GM10847 (cell line): ENCODE data around the gene LINS1.

Experiments
- POLR2A ChIP-seq: IDR thresholded peaks from 2 replicates; pipeline ENCODE4 v1.6.1; 2011; ENCODE audit not compliant: insufficient read length; ENCODE audit errors: extremely low read depth

LINS1 gene

GRCh38 chr15:100615801-100616200, 13.8 kb upstream of the LINS1 start:
- TF ChIP-seq POLR2A, result no peak

- no peak for TF ChIP-seq POLR2A
Measured at GRCh38 chr15:100614918-100615317, 12.9 kb upstream of the LINS1 start.

GRCh38 chr15:100614336-100614735, 12.4 kb upstream of the LINS1 start:
- TF ChIP-seq POLR2A, result no peak

- TF ChIP-seq POLR2A, result no peak
Measured at GRCh38 chr15:100613208-100613607, 11.2 kb upstream of the LINS1 start.

- TF ChIP-seq POLR2A, result no peak
Measured at GRCh38 chr15:100612539-100612938, 10.6 kb upstream of the LINS1 start.

- TF ChIP-seq POLR2A, result no peak
Measured at GRCh38 chr15:100602823-100603393, 924 bp upstream of the LINS1 start.

- no peak for TF ChIP-seq POLR2A
Measured at GRCh38 chr15:100601617-100602063, 344 bp downstream of the LINS1 start.

GRCh38 chr15:100601163-100601562, 821 bp downstream of the LINS1 start:
- no peak for TF ChIP-seq POLR2A

GRCh38 chr15:100598655-100599054, 3.3 kb downstream of the LINS1 start:
- TF ChIP-seq POLR2A, result no peak

- TF ChIP-seq POLR2A, result no peak
Measured at GRCh38 chr15:100597862-100598261, 4.1 kb downstream of the LINS1 start.

- no peak for TF ChIP-seq POLR2A
Measured at GRCh38 chr15:100596792-100597191, 5.2 kb downstream of the LINS1 start.

GRCh38 chr15:100595964-100596363, 6.0 kb downstream of the LINS1 start:
- no peak for TF ChIP-seq POLR2A

GRCh38 chr15:100593431-100593830, 8.6 kb downstream of the LINS1 start:
- no peak for TF ChIP-seq POLR2A

GRCh38 chr15:100592898-100593297, 9.1 kb downstream of the LINS1 start:
- no peak for TF ChIP-seq POLR2A

- TF ChIP-seq POLR2A, result no peak
Measured at GRCh38 chr15:100591835-100592234, 10.1 kb downstream of the LINS1 start.

- TF ChIP-seq POLR2A, result no peak
Measured at GRCh38 chr15:100588638-100589242, 13.2 kb downstream of the LINS1 start.

- no peak for TF ChIP-seq POLR2A
Measured at GRCh38 chr15:100580414-100580813, 21.6 kb downstream of the LINS1 start.
